Measurements from ENCODE around the gene TMCO4. TPM values are rescaled to one million over a fixed set of nuclear protein-coding genes. Genes with fewer than 3 reads are reported as not detected.

Gene TMCO4
- total and polyA plus RNA-seq, 2 of the 4 experiments (the other 2 are of a cell fraction): 7.3 to 8.6 TPM

- TF ChIP-seq SMC3 (IDR thresholded peaks at IDR 0.05; ENCODE audit: low read depth, low read length) (peak; percentile 86), MAFK (IDR thresholded peaks at IDR 0.05; ENCODE audit: low read depth, low read length) (no peak)
Measured at GRCh38 chr1:19715334-19716203, 84.1 kb downstream of the TMCO4 start (continued).

- Histone ChIP-seq H2BK120ac (ENCODE audit: low read depth, low read length) (no peak overlapping the region), H3K4me1 (ENCODE audit: control insufficient read depth, insufficient read depth, low read length) (no peaks in the 10 kb centered on the region), H4K91ac (ENCODE audit: insufficient read depth, low read depth, low read length) (no peak overlapping the region), H2BK15ac (ENCODE audit: low read depth, low read length) (no peak overlapping the region), H3K27ac (ENCODE audit: insufficient read depth, low read length) (no peak overlapping the region), H3K4ac (ENCODE audit: low read depth, low read length) (no peak overlapping the region), H4K20me1 (ENCODE audit: insufficient read depth, low read length) (no peaks in the 10 kb centered on the region), H3K14ac (replicated peaks; ENCODE audit: low read depth, low read length) (no peak overlapping the region), H3K4me2 (ENCODE audit: low read depth, low read length) (no peak overlapping the region), H4K8ac (ENCODE audit: low read depth in 2 of 2, low read length in 2 of 2) (no peak overlapping the region), H3K18ac (ENCODE audit: low read depth, low read length) (no peak overlapping the region), H2AK9ac (replicated peaks; ENCODE audit: low read depth, low read length, poor library complexity) (no peak overlapping the region), H4K5ac (ENCODE audit: low read depth, low read length) (no peak overlapping the region), H2BK20ac (ENCODE audit: low read depth, low read length) (no peak overlapping the region), H3K4me3 (ENCODE audit: insufficient read depth, low read depth, low read length) (no peak overlapping the region), H3K23ac (ENCODE audit: low read depth, low read length) (no peak overlapping the region), H3K9me1 (ENCODE audit: insufficient read depth, low read length) (peaks cover 2% of the 10 kb centered on the region; the same call in 1 of the 2 replicates), H3K79me1 (ENCODE audit: low read depth in 1 of 2, low read length in 2 of 2) (no peaks in the 10 kb centered on the region), H2AK5ac (ENCODE audit: low read depth, low read length) (no peak overlapping the region), H3K27me3 (ENCODE audit: control insufficient read depth, insufficient read depth, low read length) (no peaks in the 10 kb centered on the region), H2BK5ac (ENCODE audit: low read depth, low read length, poor library complexity, severe bottlenecking) (no peak overlapping the region), H3K36me3 (ENCODE audit: control insufficient read depth, insufficient read depth, low read length) (peaks cover 2% of the 10 kb centered on the region), H3K56ac (ENCODE audit: extremely low read depth, insufficient read depth, low read length) (no peak overlapping the region), H3K9me3 (ENCODE audit: control insufficient read depth, insufficient read depth, low read length) (no peaks in the 10 kb centered on the region), H2AFZ (replicated peaks; ENCODE audit: low read length, poor library complexity) (no peak overlapping the region), H3K9ac (ENCODE audit: low read depth, low read length) (no peak overlapping the region)
- ChIA-PET CTCF (no interaction called here), POLR2A (ENCODE audit: unreplicated experiment) (no interaction called here)
- BruUV-seq (replicated peaks): no TSS peak
- dilution Hi-C loops (cut with HindIII; ENCODE audit: low sequenced_read_pairs, unreplicated experiment): no loop called here
- WGBS, 2 experiments (ENCODE audit: extremely low coverage in 2 of 2, insufficient read length in 1 of 2): 83% methylated on average over 1 of the region's 4 CpGs; no CpG with 5 or more reads in 1 of the 2 experiments
- TF ChIP-seq, protein P1, sequence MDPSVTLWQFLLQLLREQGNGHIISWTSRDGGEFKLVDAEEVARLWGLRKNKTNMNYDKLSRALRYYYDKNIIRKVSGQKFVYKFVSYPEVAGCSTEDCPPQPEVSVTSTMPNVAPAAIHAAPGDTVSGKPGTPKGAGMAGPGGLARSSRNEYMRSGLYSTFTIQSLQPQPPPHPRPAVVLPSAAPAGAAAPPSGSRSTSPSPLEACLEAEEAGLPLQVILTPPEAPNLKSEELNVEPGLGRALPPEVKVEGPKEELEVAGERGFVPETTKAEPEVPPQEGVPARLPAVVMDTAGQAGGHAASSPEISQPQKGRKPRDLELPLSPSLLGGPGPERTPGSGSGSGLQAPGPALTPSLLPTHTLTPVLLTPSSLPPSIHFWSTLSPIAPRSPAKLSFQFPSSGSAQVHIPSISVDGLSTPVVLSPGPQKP (IDR thresholded peaks at IDR 0.05; ENCODE audit: borderline replicate concordance, low read depth, low read length): no peak
- TF ChIP-seq CEBPB (IDR thresholded peaks at IDR 0.05; ENCODE audit: low read depth, low read length) (no peak), SMC3 (IDR thresholded peaks at IDR 0.05; ENCODE audit: low read depth, low read length) (no peak), CHD1 (IDR thresholded peaks at IDR 0.05; ENCODE audit: low read depth, low read length) (no peak)
- in situ Hi-C loops (cut with MboI; ENCODE audit: low sequenced_read_pairs): no loop called here
- intact Hi-C loops (cut with micrococcal nuclease): no loop called here
- no peak for DNase-seq
- ATAC-seq (ENCODE audit: low read depth): no peak
Measured at GRCh38 chr1:19712928-19713327, 86.8 kb downstream of the TMCO4 start.
